SH-SY5Y (cell line): ENCODE measurements around the gene ARID5A.

ENCODE experiments used
- GATA2 ChIP-seq: IDR thresholded peaks from 2 replicates; pipeline ENCODE4 v1.6.1; 2011; ENCODE audit warnings: mild to moderate bottlenecking, low read depth, low read length
- GATA3 ChIP-seq: IDR thresholded peaks from 2 replicates; pipeline ENCODE4 v1.6.1; 2011; ENCODE audit warnings: low read depth, mild to moderate bottlenecking, low read length, moderate library complexity

- no peak for TF ChIP-seq GATA2
- TF ChIP-seq GATA3, result no peak
These were observed 47.5 kb downstream of the ARID5A start for GRCh38 chr2:96584017-96584416.
